Loucy (cell line): ENCODE measurements around the gene BMAL1.

ENCODE experiments used
- H2AFZ ChIP-seq: fragments of 200-600 bp; sonication (generic); 2 replicates; pipeline ENCODE4 v1.6.0; 2016; ENCODE audit warnings: antibody characterized with exemption, mild to moderate bottlenecking, low read length, moderate library complexity
- H3F3A ChIP-seq: fragments of 200-600 bp; 2 replicates; pipeline ENCODE4 v1.6.0; 2016; ENCODE audit warnings: antibody characterized with exemption, low read depth, mild to moderate bottlenecking
- H3K27me3 ChIP-seq: fragments of 200-600 bp; sonication (generic); 2 replicates; pipeline ENCODE4 v1.6.1; 2014; ENCODE audit warnings: low read length, mild to moderate bottlenecking; ENCODE audit not compliant: insufficient read depth, poor library complexity, severe bottlenecking
- H3K36me3 ChIP-seq: fragments of 200-600 bp; sonication (generic); 2 replicates; pipeline ENCODE4 v1.6.1; 2016; ENCODE audit warnings: low read length; ENCODE audit not compliant: insufficient read depth
- H3K4me1 ChIP-seq: fragments of 200-600 bp; sonication (generic); 2 replicates; pipeline ENCODE4 v1.5.1; 2014; ENCODE audit warnings: low read length, mild to moderate bottlenecking; ENCODE audit not compliant: insufficient read depth, poor library complexity, severe bottlenecking
- H3K4me2 ChIP-seq: fragments of 200-600 bp; sonication (generic); 2 replicates; pipeline ENCODE4 v1.6.0; 2014; ENCODE audit warnings: antibody characterized with exemption, low read length, low read depth, mild to moderate bottlenecking; ENCODE audit not compliant: poor library complexity, severe bottlenecking
- H3K4me3 ChIP-seq: fragments of 200-600 bp; sonication (generic); 2 replicates; pipeline ENCODE4 v1.5.1; 2014; ENCODE audit warnings: low read length, mild to moderate bottlenecking, mixed read lengths; ENCODE audit not compliant: poor library complexity, severe bottlenecking
- H3K79me2 ChIP-seq: fragments of 200-600 bp; sonication (generic); 2 replicates; pipeline ENCODE4 v1.6.1; 2014; ENCODE audit warnings: low read length; ENCODE audit not compliant: insufficient read depth
- H3K9ac ChIP-seq: fragments of 200-600 bp; sonication (generic); 2 replicates; pipeline ENCODE4 v1.6.0; 2014; ENCODE audit warnings: mild to moderate bottlenecking, low read depth, low read length, moderate library complexity; ENCODE audit not compliant: poor library complexity, severe bottlenecking
- H3K9me2 ChIP-seq: fragments of 200-600 bp; sonication (generic); replicated peaks from 2 replicates; pipeline ENCODE4 v1.6.1; 2016; ENCODE audit warnings: low read depth, low read length, mixed read lengths
- H3K9me3 ChIP-seq: fragments of 200-600 bp; sonication (generic); 2 replicates; pipeline ENCODE4 v1.6.1; 2014; ENCODE audit warnings: mild to moderate bottlenecking, antibody characterized with exemption, low read length, low read depth; ENCODE audit not compliant: insufficient read depth
- H4K20me1 ChIP-seq: fragments of 200-600 bp; sonication (generic); 2 replicates; pipeline ENCODE4 v1.6.0; 2014; ENCODE audit warnings: antibody characterized with exemption, low read length, mild to moderate bottlenecking; ENCODE audit not compliant: insufficient read depth, poor library complexity, severe bottlenecking
- EZH2phosphoT487 ChIP-seq: fragments of 200-600 bp; IDR thresholded peaks from 2 replicates; pipeline ENCODE4 v1.6.1; 2018; ENCODE audit warnings: antibody characterized with exemption, mild to moderate bottlenecking, moderate library complexity, borderline replicate concordance
- TF ChIP-seq, protein P1 (sequence below): fragments of 200-600 bp; sonication (generic); conservative IDR thresholded peaks from 2 replicates; pipeline ENCODE4 v1.5.1; 2014; ENCODE audit warnings: mild to moderate bottlenecking, antibody characterized with exemption, low read length

Gene BMAL1

DNA sequence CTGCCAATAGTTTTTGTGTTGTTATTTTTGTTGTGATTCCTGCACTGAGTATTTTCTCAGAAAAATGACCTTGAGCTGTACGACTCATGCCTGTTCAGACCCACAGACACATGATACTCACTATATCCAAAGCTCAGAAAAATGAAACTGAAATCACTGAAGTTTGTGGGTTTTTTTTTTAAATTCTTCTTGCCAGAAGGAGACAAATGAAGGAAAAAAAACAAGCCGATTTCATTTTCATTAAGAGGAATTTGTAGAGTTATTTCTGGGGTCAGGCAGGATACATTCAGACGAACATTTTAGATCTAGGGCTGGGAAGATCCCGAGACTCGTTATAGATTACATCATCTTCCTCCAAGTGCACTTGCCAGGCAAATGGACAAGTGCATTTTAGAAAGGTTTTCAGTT, 60.4 kb downstream of the BMAL1 start:
- Histone ChIP-seq H2AFZ (no peak overlapping the region), H3K9me2 (no peaks in the 10 kb centered on the region), H3K4me2 (no peak overlapping the region), H3F3A (no peaks in the 10 kb centered on the region), H3K36me3 (no peaks in the 10 kb centered on the region), H3K4me3 (no peak overlapping the region), H3K4me1 (no peaks in the 10 kb centered on the region), H3K9ac (no peak overlapping the region), H4K20me1 (no peaks in the 10 kb centered on the region), H3K27me3 (no peaks in the 10 kb centered on the region), H3K79me2 (no peaks in the 10 kb centered on the region), H3K9me3 (no peaks in the 10 kb centered on the region)
- TF ChIP-seq, protein P1, sequence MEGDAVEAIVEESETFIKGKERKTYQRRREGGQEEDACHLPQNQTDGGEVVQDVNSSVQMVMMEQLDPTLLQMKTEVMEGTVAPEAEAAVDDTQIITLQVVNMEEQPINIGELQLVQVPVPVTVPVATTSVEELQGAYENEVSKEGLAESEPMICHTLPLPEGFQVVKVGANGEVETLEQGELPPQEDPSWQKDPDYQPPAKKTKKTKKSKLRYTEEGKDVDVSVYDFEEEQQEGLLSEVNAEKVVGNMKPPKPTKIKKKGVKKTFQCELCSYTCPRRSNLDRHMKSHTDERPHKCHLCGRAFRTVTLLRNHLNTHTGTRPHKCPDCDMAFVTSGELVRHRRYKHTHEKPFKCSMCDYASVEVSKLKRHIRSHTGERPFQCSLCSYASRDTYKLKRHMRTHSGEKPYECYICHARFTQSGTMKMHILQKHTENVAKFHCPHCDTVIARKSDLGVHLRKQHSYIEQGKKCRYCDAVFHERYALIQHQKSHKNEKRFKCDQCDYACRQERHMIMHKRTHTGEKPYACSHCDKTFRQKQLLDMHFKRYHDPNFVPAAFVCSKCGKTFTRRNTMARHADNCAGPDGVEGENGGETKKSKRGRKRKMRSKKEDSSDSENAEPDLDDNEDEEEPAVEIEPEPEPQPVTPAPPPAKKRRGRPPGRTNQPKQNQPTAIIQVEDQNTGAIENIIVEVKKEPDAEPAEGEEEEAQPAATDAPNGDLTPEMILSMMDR: no peak
- no peak for TF ChIP-seq EZH2phosphoT487

DNA sequence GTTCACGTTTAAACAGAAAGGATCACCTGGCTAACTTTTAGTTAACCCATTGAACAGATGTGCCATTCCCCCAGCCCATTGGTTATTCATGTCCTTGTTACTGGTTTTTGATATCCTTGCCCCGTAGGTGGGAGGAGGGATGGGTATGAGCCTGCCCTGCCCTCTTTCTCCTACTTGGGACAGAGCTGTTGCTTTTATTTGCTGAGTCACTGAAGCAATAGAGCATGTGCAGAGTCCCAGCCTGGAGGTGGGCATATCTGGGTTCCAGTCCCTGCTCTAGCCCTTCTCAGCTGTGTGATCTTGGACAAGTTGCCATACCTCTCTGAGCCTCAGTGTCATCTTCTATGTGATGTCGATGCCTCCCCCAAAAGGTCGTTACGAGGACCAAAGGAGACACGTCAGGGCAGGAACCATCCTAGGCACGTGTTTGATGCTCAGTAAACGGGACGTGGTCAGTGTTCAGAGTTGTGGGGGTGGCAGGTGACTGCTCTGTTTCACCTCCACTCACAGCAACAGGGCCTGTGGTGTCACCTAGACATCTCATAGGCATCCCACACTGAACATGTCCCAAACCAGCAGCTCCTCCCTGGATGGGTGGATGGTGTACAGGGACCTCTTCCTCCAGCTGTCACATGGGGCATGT, 61.0 kb downstream of the BMAL1 start:
- no peak overlapping the region for H3K9ac ChIP-seq
- no peaks in the 10 kb centered on the region for H4K20me1 ChIP-seq

DNA sequence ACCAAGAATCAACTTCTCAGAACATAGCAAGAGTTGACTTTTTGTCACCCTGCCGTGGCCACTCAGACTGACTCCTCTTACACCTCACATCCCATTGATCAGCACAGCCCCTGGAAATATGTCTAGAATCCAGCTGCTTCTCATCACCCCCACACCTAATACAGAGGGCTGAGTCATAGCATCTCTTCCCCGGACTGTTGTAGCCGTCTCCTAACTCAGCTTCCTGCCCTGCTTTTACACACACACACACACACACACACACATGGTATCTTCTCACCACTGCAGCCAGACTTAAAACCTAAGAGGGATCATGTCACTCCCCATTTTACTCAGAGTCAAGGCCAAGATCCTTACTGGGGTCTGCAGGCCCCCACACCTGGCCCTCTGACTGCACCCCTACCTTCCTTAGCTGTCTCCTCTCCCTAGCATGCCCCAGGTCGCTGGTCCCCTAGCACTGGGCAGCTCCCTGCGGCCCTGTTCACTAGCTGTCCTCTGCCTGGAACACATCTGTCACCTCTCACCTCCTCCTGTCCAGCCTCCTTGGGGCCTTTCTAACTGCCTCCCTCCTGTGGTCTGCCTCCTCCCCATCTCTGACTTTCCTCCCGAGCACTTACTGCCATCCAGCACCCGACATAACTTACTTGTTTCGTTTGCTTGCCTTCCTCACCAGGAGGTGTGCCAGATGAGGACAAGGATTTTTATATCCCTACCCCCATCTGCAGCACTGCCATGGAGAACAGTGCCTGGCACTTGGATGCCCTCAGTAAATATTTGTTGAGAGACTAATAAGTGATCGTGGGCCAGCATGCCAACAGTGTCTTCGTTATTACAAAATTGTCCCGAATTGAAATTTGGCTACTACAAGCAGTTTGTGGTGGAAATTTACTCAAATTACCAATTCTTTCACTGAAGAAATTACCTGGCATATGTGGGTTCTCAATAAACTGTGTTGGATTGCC, 61.9 kb downstream of the BMAL1 start:
- no peaks in the 10 kb centered on the region for H3F3A ChIP-seq
- TF ChIP-seq, protein P1: no peak
- no peak for TF ChIP-seq EZH2phosphoT487
- H3K4me1 ChIP-seq: no peaks in the 10 kb centered on the region
- no peaks in the 10 kb centered on the region for H4K20me1 ChIP-seq
- H3K9ac ChIP-seq: no peak overlapping the region
- no peaks in the 10 kb centered on the region for H3K9me2 ChIP-seq
- H3K27me3 ChIP-seq: no peaks in the 10 kb centered on the region
- H3K79me2 ChIP-seq: no peaks in the 10 kb centered on the region
- H3K36me3 ChIP-seq: no peaks in the 10 kb centered on the region
- no peak overlapping the region for H3K4me2 ChIP-seq
- no peak overlapping the region for H2AFZ ChIP-seq
- no peaks in the 10 kb centered on the region for H3K9me3 ChIP-seq
- H3K4me3 ChIP-seq: no peak overlapping the region

More for the DNA sequence above, 61.0 kb downstream of the BMAL1 start:
- H3F3A ChIP-seq: no peaks in the 10 kb centered on the region
- no peaks in the 10 kb centered on the region for H3K79me2 ChIP-seq
- no peaks in the 10 kb centered on the region for H3K9me3 ChIP-seq
- no peaks in the 10 kb centered on the region for H3K9me2 ChIP-seq
- no peak overlapping the region for H2AFZ ChIP-seq
- TF ChIP-seq, protein P1: no peak
- no peak for TF ChIP-seq EZH2phosphoT487
- no peaks in the 10 kb centered on the region for H3K36me3 ChIP-seq
- no peaks in the 10 kb centered on the region for H3K27me3 ChIP-seq
- no peak overlapping the region for H3K4me3 ChIP-seq
- no peaks in the 10 kb centered on the region for H3K4me1 ChIP-seq
- H3K4me2 ChIP-seq: no peak overlapping the region
